ENCODE data around the gene CACNA1C. TPM values are rescaled to one million over a fixed set of nuclear protein-coding genes. Genes with fewer than 3 reads are reported as not detected.

CACNA1C gene
- total RNA-seq, 1 experiment from 2014 or later, result 1.1 TPM

- H3K9ac ChIP-seq (ENCODE audit: extremely low read depth, insufficient read length, low read length), result no peak overlapping the region
- H3K18ac ChIP-seq (ENCODE audit: insufficient read length, low read depth, low read length), result no peak overlapping the region
- H2BK120ac ChIP-seq (ENCODE audit: low read depth, low read length, poor library complexity, severe bottlenecking), result no peak overlapping the region
- no peaks in the 10 kb centered on the region for H3K79me1 ChIP-seq (ENCODE audit: insufficient read depth, low read depth, low read length, poor library complexity, severe bottlenecking)
- peaks cover 48 to 52% of the 10 kb centered on the region in 2 experiments for H3K4me1 Mint-ChIP-seq
- WGBS (ENCODE audit: extremely low coverage, insufficient read length, low lambda C conversion rate), result no CpG with 5 or more reads among the region's 4 CpGs
- peak overlapping the region; percentile 39 to 84 (median 81); a peak in 5 of 7 replicates for H3K27ac Mint-ChIP-seq
- H3K27ac ChIP-seq (ENCODE audit: insufficient read length, low read depth, low read length), result no peak overlapping the region
- H4K5ac ChIP-seq (ENCODE audit: insufficient read length, low read depth, low read length), result no peak overlapping the region
- H3K27me3 ChIP-seq (ENCODE audit: insufficient read depth, low read length), result no peaks in the 10 kb centered on the region
- H3T11ph ChIP-seq (ENCODE audit: low read length), result no peak overlapping the region
- no peak overlapping the region for H2BK5ac ChIP-seq (ENCODE audit: insufficient read length, low read length)
- no peaks in the 10 kb centered on the region for H4K20me1 ChIP-seq (ENCODE audit: control insufficient read depth, insufficient read depth, insufficient read length)
- no peak overlapping the region for H4K91ac ChIP-seq (ENCODE audit: insufficient read length, low read depth, low read length)
- H2BK15ac ChIP-seq (ENCODE audit: low read depth, low read length), result no peak overlapping the region
- no peak overlapping the region for H2AK5ac ChIP-seq (ENCODE audit: insufficient read length, low read length)
- peaks cover 2% of the 10 kb centered on the region for H3K27me3 Mint-ChIP-seq (ENCODE audit: low read depth)
- H2AFZ ChIP-seq (ENCODE audit: low read length), result no peak overlapping the region
- H4K8ac ChIP-seq (replicated peaks; ENCODE audit: insufficient read length, low read depth, low read length), result no peak overlapping the region
- TF ChIP-seq, protein P1, sequence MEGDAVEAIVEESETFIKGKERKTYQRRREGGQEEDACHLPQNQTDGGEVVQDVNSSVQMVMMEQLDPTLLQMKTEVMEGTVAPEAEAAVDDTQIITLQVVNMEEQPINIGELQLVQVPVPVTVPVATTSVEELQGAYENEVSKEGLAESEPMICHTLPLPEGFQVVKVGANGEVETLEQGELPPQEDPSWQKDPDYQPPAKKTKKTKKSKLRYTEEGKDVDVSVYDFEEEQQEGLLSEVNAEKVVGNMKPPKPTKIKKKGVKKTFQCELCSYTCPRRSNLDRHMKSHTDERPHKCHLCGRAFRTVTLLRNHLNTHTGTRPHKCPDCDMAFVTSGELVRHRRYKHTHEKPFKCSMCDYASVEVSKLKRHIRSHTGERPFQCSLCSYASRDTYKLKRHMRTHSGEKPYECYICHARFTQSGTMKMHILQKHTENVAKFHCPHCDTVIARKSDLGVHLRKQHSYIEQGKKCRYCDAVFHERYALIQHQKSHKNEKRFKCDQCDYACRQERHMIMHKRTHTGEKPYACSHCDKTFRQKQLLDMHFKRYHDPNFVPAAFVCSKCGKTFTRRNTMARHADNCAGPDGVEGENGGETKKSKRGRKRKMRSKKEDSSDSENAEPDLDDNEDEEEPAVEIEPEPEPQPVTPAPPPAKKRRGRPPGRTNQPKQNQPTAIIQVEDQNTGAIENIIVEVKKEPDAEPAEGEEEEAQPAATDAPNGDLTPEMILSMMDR (conservative IDR thresholded peaks at IDR 0.05), result no peak
- peaks cover 0 to 11% (median 0%) of the 10 kb centered on the region in 3 experiments; a peak in 2 of 7 replicates for H3K36me3 Mint-ChIP-seq (ENCODE audit: insufficient read depth in 1 of 3, low read depth in 3 of 3)
- H2BK20ac ChIP-seq (ENCODE audit: low read depth, low read length, poor library complexity, severe bottlenecking), result no peak overlapping the region
- peaks cover 2 to 7% of the 10 kb centered on the region in 2 experiments; a peak in 4 of 5 replicates for H3K9me3 Mint-ChIP-seq
- H3K79me2 ChIP-seq (ENCODE audit: insufficient read depth, low read length), result no peaks in the 10 kb centered on the region
- H3K56ac ChIP-seq (ENCODE audit: insufficient read length, low read depth, low read length), result no peak overlapping the region
- no peak overlapping the region for H3K14ac ChIP-seq (ENCODE audit: insufficient read depth, low read length)
- H3K4me2 ChIP-seq (ENCODE audit: insufficient read depth, insufficient read length, low read length), result no peak overlapping the region
- no peak overlapping the region for H3K4ac ChIP-seq (ENCODE audit: low read depth, low read length)
- no peaks in the 10 kb centered on the region for H3K23me2 ChIP-seq (ENCODE audit: insufficient read length, low read depth, low read length, poor library complexity, severe bottlenecking)
- H2BK12ac ChIP-seq (ENCODE audit: insufficient read length, low read depth, low read length), result no peak overlapping the region
- no peak overlapping the region for H3K23ac ChIP-seq (ENCODE audit: insufficient read length, low read depth, low read length)
- peaks cover 7% of the 10 kb centered on the region; the same call in 1 of the 2 replicates for H3K4me1 ChIP-seq (ENCODE audit: insufficient read depth, low read length)
- no peak for DNase-seq
- H3K9me3 ChIP-seq (ENCODE audit: control insufficient read depth, low read depth, low read length), result no peaks in the 10 kb centered on the region
- H3K4me3 Mint-ChIP-seq, result peak overlapping the region in 1 of 2 experiments; percentile 30; a peak in 2 of 5 replicates
Measured at GRCh38 chr12:2306735-2307134, 253.9 kb downstream of the CACNA1C start.

Measured in H9 (cell line).